GM19023 (cell line): Measurements from ENCODE around the gene FGD3.
"Not testable (repeated sequence)": the region's sequence is repeated elsewhere in the genome, so short reads cannot be mapped to it uniquely, and the experiment has no call there.

ENCODE experiments used
- ATAC-seq: cut with Tn5 transposase; IDR thresholded peaks from one replicate; pipeline ENCODE4 v1.9.1; 2021; ENCODE audit warnings: mild to moderate bottlenecking, moderate library complexity; ENCODE audit not compliant: unreplicated experiment

Gene FGD3, protein sequence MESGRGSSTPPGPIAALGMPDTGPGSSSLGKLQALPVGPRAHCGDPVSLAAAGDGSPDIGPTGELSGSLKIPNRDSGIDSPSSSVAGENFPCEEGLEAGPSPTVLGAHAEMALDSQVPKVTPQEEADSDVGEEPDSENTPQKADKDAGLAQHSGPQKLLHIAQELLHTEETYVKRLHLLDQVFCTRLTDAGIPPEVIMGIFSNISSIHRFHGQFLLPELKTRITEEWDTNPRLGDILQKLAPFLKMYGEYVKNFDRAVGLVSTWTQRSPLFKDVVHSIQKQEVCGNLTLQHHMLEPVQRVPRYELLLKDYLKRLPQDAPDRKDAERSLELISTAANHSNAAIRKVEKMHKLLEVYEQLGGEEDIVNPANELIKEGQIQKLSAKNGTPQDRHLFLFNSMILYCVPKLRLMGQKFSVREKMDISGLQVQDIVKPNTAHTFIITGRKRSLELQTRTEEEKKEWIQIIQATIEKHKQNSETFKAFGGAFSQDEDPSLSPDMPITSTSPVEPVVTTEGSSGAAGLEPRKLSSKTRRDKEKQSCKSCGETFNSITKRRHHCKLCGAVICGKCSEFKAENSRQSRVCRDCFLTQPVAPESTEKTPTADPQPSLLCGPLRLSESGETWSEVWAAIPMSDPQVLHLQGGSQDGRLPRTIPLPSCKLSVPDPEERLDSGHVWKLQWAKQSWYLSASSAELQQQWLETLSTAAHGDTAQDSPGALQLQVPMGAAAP

GRCh38 chr9:92947268-92948037 is at the start of gene FGD3:
Gene FGD3, plus strand, starts transcription at chr9:92947523. Its CDS starts 28,734 bp downstream, at chr9:92976257.
- no peak for ATAC-seq

DNA sequence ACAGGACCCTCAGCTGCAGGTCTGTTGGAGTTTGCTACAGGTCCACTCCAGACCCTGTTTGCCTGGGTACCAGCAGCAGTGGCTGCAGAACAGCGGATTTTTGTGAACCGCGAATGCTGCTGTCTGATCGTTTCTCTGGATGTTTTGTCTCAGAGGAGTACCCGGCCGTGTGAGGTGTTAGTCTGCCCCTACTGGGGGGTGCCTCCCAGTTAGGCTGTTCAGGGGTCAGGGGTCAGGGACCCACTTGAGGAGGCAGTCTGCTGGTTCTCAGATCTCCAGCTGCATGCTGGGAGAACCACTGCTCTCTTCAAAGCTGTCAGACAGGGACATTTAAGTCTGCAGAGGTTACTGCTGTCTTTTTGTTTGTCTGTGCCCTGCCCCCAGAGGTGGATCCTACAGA is 42.2 kb upstream of the FGD3 start:
- not testable (repeated sequence) for ATAC-seq

DNA sequence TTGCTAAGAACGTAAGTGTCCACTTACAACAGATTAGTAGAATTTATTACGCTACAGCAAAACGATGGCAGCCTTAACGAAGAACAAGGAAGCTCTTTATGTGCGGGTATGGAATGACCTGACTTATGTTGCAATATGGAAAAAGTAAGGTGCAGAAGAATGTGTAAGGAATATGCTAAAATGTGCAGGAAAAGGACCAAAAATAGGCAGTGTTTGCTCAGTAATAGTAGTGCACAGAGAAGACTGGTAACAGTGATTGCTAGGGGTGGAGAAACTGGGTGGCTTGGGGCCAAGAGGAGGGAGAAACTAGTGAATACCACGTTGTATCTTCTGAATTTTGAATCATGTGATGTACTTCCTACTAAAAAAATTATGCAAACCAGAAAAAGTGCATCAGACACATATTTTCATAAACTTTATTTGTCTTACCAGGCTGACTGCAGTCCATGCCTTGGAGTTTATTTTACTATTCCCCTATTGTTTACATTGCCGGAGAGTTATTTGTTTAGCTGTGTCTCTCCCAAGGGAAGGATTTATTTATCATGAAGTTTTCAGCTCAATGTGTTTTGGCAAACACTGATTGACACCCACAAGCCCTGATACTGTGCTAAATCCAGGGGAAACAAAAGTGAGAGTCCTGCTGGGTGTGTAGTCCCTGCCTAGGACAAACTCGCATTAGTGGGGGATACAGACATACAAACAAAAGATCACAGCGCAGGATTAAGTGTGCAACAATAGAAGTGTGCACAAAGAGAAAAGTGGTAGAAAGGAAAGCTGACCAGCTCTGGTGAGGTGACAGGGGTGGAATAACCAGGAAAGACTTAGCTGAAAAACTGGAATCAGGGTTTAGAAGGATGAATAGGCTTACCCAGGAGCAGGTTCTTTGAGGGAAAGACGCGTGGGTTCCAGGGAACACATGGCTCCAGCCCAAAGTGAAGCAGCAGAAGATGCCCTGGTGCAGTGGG is 35.5 kb upstream of the FGD3 start:
- ATAC-seq = no peak

DNA sequence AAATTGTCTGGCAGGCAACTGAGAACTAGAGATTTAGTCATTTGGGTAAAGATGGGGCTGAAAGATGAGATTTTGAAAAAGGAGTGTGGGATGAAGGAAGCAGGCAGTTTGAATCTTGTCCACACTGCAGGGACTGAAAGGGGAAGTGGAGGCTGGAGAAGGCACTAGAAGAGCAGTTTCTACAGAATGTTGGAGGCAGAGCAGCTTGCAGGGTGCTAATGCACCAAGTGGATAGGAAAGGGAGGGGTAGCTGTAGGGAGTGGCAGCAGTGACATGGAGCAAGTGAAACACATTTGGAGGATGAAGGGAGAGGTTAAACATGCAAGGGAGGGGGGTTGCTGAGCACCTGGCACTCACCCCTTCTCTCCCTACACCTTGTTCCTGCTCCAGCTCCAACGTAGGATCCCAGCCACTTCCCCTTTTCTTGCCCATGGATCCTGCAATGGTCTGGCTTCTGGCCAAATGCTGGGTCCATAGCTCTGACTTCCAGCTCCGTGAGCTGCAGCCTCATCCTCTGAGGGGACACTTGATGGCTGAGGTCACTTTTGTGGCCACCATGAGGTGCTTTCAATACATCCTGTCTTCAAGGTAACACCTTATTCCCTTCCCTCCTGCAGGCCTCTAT is 30.0 kb upstream of the FGD3 start:
- ATAC-seq = no peak

- no peak for ATAC-seq
These were observed 26.9 kb upstream of the FGD3 start for GRCh38 chr9:92920437-92920836.

GRCh38 chr9:92931606-92932005 is 15.7 kb upstream of the FGD3 start:
- ATAC-seq = no peak

DNA sequence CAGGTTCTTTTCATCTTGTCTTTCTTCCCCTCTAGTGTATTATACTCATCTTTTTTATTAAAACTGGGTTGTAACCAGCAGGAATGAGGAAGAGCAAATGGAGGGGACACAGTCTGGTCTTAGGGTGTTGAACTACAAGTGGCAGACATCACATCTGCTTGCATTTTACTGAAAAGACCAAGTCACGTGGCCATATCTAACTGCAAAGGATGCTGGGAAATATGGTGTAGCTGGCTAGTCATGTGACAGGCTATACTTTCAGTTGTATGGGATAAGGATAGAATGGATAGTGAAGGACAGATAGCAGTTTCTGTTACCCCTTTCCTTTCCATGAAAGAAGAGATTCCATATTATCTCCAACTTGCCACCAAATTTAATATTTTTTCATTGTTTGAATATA is 13.0 kb upstream of the FGD3 start:
- no peak for ATAC-seq

DNA sequence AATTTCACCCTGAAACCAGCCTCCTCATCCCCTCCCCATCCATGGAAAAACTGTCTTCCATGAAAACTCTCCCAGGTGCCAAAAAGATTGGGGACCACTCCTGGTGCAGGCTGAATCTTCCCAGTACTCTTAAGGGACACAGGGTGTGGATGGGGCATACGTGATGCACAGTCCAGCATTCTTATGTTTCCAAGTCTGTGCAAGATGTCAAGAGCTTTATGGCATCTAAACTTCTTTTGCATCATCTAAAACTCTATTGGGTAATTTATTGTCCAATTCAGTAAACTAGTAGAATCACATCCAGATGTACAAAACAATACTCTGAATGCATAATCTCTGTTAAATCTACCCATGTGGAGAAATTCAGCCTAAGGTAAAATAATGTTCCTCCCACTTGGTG is 9.3 kb upstream of the FGD3 start:
- no peak for ATAC-seq

DNA sequence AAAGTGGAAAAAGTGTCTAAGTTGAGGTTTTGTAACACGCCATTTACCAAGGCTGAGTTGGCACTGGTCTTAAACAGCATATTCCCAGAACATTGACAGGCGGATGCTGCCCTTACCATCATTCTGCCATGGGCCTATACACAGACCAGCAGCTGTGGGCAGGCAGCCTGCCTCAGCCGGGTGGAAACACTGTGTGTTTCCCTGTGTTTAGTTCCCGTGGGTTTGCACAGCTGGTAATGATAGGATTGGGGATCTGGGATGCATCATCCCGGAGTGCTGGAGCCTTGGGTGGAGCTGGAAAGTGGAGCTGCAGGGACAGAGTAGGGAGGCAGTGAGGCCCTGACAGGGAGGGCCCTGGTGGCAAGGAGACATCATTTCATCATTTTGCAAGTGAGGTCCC is 5.5 kb upstream of the FGD3 start:
- ATAC-seq = no peak

GRCh38 chr9:92942688-92943616 is 4.4 kb upstream of the FGD3 start:
- no peak for ATAC-seq

DNA sequence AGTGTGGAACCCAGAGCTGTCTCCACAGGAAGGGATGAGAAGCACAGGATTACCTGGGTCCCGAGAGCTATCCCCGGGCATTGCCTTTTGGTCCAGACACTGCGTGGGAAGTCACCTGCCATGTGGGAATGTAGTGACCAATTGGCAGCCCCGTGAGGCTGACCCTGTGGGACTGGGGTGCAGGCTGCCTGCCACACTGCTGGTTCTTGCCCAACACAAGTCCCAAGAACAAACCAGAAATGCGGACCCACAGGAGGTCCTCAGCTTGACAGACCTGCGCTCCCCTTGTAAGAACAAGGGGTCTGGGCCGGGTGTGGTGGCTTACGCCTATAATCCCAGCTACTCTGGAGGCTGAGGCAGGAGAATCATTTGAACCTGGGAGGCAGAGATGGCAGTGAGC is 2.4 kb upstream of the FGD3 start:
- no peak for ATAC-seq

DNA sequence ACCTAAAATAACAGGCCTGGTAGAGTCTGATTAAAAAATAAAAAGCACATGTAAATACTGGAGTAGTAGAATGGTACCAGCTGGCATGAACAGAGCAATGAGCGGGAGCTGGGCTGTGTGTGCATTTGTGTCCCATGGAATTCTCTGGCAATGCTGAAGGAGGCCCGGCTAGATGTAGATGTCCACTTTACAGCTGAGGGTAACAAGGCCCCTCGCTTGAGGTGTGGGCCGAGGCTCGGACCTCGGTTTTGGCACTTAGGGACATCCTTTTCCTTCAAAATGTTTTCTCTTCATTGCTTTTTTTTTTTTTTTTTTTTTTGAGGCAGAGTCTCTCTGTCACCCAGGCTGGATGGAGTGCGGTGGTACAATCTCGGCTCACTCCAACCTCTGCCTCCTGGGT is 1.5 kb upstream of the FGD3 start:
- ATAC-seq = no peak

DNA sequence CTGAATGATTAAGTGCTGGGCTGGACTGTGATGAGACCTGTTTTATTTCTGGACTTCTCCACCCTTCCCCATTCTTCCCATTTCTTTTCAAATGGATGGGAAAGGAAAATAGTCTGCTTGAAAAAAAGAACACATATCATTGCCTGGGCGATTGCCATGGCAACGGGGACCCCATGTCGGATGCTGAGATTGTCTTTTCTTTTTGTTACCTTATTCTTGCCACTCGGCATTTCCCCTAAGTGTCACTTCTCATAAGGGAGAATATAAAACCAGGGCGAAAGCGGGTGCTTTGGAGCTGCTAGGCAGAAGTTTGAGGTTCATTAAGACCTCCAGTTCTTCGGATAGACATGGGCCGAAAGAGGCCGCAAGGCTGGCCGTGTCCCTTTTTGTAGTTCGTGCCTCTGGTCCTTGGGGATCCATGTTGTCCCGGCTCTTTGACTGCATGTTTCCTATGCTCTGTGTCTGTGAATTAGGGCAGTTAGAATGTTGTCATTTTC is 763 bp downstream of the FGD3 start:
- ATAC-seq = no peak

DNA sequence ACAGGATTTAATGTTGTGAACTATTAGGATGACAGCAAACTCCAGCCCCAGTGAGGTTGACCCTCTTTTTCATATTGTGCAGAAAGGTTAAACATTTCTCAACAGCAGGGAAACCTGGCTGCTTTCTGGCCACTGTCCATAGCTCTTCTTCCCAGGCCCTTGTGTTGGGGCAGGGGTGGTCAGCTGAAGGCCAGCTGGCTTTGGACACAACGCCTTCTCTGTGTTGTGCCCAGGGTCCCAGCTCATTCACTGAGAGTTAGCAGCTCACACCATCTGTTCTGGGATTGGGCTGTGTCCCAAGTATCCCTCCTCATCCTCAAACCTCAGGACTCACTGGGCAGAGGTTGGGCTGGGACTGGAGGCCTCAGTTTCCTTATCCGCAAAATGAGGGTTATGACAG is 1.3 kb downstream of the FGD3 start:
- ATAC-seq = no peak

DNA sequence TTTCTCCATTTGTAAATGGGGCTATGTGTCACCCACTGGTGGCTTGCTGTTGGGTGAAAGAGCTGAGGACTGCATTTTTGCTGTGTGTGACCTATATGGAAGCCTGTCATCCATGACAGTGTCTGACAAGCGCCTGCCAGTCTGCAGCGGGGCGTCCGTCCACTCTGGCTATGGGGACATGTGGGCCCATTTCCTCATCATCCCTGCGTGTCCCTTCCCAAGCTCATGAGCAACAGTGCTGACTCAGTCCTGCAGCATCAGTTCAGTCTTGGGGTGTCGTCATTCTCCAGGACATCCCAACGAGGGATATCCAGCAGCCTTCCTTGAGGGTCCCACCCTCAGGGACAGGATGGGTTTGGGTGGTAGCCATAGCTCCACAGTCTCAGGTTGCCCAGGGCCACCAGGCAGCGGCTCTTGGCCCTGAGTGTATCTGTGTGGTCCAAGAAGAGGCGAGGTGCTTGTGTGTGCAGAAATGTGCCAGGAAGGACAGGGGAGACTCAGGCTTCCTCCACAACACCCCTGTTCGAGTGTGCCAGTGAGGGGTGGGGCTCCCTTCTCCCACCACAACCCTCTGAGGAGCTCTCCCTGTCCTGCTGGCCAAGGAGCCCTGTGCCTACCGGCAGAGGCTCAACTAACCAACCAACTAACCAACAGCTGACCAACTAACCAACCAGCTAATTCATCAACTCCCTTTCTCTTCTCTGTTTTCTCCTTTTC is 2.1 kb downstream of the FGD3 start:
- ATAC-seq = no peak

DNA sequence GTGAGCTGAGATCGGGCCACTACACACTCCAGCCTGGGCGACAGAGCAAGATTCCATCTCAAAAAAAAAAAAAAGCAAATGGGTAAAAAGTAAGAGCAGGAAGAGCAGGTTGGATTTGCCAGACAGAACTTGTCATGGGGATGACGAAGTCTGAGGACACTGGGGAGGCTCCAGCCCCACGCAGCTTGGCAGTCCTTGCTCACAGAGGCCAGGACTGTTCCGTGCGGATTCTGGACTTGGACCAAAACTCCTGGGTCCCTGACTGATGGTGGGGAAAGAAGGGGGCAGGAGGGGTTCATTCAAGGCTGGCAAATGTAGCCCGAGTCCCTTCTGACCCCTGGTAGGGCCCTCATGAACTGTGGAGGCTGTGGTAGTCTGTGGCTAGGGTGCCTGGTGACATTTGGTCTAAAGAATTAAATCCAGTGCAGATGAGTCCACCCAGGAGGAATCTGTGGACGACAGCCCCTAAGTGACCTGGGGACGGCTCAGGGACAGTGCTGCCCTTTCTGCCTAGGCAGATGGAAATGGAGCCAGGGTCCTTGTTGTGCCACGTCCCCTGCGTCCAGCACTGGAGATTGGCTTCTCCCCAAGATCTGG is 3.1 kb downstream of the FGD3 start:
- ATAC-seq = no peak

DNA sequence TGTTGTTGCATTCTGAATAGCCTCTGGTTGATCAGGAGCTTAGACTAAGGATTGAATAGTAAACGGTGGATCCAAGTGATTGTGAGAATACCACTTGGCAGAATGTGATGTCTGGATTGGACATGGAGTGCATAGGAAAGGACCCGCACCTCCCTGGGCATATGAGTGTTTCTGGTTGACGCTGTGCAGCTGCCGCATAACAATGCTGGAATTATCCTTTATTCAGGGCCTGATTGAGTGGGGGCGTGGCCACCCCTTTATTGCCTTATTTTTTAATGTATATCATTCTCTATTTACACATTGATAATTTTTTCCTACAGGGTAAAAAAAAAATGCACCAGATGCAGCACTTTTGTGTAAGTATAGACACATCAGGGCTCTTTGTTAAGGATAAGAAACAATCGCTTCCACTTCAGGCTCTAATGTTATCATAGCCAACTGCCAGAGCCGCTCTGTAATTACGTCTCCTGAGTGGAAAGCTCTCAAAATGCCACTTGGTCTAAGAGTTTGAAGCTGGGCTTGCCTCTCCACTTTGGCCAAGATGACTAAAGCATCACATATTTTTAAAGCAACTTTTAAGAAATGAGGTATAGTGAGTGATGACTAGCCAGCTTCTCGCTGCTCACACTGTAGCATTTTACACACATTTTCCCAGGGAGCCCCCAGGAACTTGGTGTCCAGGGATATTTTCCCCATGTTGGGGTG is 5.7 kb downstream of the FGD3 start:
- ATAC-seq = no peak
